Right ventricle myocardium superior (tissue), 1 donor: ENCODE data around the gene NEBL. TPM values are rescaled to one million over a fixed set of nuclear protein-coding genes. Genes with fewer than 3 reads are reported as not detected.
"Not testable (repeated sequence)": the region's sequence is repeated elsewhere in the genome, so short reads cannot be mapped to it uniquely, and the experiment has no call there.

ENCODE experiments used
- ATAC-seq: fragments of 200-7000 bp; cut with Tn5 transposase; one replicate; pipeline ENCODE4 v1.9.1; 2020; ENCODE audit warnings: mild to moderate bottlenecking; ENCODE audit not compliant: poor library complexity
- DNase-seq: peaks from one replicate; pipeline ENCODE4 v3.0.0-alpha.2; 2020
- intact Hi-C: fragments of 100-400 bp; cut with DNase I; formaldehyde crosslinking; loops from one replicate; pipeline ENCODE4 v1.11.2; 2022
- long read RNA-seq: library from polyadenylated mRNA; unstranded; transcript quantifications from one replicate; pipeline ENCODE4 v2.0.0, GENCODE V29; 2021
- total RNA-seq: library from RNA; stranded (reverse); fragmentation: NEBNext Ultra II Directional; extraction: Animal tissue kit (Norgen Biotek cat#: 25700); gene quantifications from one replicate; pipeline ENCODE4 v1.2.1, GENCODE V29; 2021
- donor health status: DM: no; HTN: yes; CAD: no; lungs with severe emphysema.

The NEBL gene
- total RNA-seq, result 623 TPM
- long read RNA-seq, full-length matches to known transcripts, result 22 of 360 reads
- long read RNA-seq, partial matches to known transcripts, result 157 of 360 reads
- long read RNA-seq, other reads (novel, unspliced or antisense), result 181 of 360 reads

GRCh38 chr10:20897146-20897825 is at the start of gene NEBL:
NEBL (minus strand) TSS chr10:20897311; CDS start chr10:20897205, 106 bp downstream.
- DNase-seq, result peak; percentile 50
- intact Hi-C loops, result no loop called here
- ATAC-seq, result peak; percentile 82

DNA sequence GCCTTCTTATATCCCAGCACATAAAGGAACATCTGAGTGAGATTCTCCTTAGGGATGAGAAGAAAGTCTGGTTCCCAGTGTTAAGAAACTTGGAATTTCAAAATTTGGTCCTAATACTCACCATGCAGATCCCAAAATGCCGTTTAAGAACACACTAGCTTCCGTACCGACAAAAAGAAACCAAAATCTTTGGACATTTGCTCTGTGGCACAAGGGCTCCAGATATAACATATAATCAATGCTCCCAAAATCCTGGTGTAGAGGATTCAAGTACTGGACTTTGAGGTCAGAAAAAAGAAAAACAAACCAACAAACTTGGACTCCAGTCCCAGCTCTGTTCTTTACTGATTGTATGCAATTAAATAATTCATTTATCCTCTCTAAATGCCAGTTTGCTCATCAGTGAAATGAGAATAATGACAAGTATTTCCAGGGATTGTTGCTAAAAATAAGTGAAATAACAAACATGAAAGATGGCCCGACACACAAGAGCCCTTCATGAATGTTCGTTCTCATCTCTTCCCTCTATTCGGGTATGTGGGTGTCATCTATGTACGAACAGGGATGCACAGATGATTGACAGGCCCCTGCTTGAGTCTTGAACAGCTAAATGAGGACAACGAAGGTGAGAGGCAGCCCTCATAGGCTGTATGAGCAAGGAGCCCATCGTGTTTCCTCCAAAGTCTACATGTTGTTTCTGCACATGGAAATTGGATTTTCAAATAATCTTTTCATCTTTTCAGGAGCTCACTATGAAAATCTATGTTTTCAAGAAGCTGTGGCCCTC is 48.6 kb upstream of the NEBL start:
- ATAC-seq (no peak), DNase-seq (no peak)
- intact Hi-C loops, result no loop called here

GRCh38 chr10:20944789-20945502 is 47.8 kb upstream of the NEBL start:
- no peak for ATAC-seq
- no peak for DNase-seq
- intact Hi-C loops, result no loop called here

DNA sequence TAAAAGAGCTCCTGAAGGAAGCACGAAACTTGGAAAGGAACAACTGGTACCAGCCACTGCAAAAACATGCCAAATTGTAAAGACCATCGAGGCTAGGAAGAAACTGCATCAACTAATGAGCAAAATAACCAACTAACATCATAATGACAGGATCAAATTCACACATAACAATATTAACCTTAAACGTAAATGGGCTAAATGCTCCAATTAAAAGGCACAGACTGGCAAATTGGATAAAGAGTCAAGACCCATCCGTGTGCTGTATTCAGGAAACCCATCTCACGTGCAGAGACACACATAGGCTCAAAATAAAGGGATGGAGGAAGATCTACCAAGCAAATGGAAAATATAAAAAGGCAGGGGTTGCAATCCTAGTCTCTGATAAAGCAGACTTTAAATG is 42.3 kb upstream of the NEBL start:
- ATAC-seq, intact Hi-C loops, DNase-seq: not testable (repeated sequence)

DNA sequence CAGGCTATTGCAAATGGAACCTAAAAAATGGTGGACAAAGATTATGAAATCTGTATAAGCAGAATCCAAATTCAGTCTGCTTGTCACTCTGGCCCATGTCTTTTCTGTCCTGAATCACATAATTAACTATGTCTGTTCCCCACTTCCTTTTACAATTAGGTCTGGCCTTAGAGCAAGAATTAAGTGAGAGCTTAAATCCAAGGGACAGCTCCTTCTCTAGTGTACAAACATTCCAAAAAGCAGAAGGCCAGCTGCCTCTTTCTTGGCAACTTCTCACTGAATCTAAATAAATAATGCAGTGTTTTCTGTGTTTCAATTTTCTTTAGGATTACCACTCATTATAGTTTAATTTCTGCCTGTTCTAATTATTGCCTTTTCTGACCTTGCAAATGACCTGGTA is 39.3 kb upstream of the NEBL start:
- DNase-seq (no peak), ATAC-seq (no peak)
- intact Hi-C loops, result no loop called here

DNA sequence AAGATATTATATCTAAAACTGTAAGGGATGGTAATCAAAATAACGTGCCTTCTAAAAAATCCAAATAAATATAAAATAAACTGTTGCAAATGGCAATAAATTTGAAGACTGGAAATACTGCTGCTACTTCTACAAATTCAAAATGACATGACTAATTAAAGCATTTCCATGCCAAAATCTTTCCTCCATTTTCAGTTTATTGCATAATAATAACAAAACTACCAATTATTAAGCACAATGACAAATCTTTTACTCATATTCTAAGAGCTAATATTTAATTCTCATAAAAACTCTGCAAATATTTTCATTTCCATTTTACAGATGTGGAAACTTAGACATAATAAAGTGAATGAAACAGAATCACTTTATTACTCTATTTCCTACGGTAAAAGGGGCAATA is 38.8 kb upstream of the NEBL start:
- ATAC-seq, result no peak
- intact Hi-C loops, result no loop called here

DNA sequence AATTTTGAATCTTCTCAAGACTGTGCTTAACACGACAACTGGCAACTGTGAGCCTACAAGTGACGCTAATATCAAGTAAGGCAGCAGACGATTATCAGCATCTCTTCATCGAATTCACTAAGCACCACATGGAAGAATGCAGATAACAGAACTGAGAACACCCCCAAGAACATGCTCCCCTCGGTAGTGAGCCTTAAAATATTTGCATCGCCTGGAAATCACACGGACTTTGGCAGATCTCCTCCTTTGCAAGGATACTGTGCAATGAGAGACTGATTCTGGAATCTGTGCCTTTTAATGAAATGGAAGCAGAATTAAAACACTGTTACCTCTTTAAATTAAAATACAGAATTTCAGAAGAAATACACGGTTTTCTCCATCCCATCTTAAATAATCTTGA is 38.2 kb upstream of the NEBL start:
- ATAC-seq (no peak), DNase-seq (no peak)
- intact Hi-C loops, result no loop called here

More for the DNA sequence above, 38.8 kb upstream of the NEBL start:
- DNase-seq, result no peak

- ATAC-seq, result no peak
These were observed 36.6 kb upstream of the NEBL start for GRCh38 chr10:20933705-20934104.

DNA sequence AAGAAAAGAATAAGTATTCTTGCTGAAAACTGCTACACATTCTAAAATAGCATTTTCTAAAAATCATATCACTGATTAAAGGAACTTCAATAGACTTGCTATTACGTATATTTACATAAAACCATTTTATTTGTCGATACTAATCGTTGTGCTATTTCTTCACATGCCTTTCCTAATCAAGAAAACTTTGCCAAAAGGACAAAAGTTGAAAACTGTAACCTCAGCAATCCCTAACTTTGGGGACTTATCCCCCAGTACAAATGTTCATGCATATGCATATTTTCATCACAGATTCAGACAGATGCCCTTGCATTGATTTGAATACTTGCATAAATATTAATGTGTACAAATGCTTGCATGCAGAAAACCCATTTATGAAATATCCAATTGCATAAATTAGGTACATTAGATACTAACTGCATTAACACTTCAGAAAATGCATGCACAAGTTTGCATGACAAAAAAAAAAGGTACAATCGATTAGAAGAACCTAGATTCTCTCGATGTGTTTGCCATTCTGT is 35.6 kb upstream of the NEBL start:
- ATAC-seq (no peak), DNase-seq (no peak)
- intact Hi-C loops, result no loop called here

More at GRCh38 chr10:20933705-20934104, 36.6 kb upstream of the NEBL start:
- intact Hi-C loops, result no loop called here
- no peak for DNase-seq

DNA sequence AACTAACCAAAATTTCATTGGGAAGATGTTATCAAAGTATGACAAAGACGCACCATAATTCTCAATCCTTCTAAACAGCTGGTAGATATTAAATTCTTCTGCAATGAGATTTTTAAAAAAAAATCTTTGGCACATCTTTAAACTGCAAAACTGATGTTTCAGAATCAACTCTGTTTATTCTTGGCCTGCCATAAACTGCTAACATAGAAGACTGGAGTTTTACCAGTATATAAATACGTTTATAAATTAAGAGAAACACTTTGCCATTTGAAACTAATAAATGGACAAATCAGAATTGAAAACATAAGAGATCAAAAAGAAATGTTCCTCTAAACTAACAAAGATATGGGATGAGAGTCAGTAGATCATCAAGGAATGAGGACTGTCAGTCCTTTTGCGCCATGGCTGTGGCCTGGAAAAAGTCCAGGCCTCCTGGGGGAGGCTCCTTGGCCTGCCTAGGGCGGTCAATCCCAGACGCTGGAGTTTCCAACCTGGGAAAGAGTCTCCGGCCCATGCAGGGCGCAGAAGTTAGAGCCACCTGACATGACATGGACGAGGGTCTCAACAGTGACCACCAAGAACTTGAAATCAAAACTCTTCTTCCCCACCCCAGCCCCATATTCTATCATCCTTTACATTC is 34.2 kb upstream of the NEBL start:
- intact Hi-C loops, result no loop called here
- DNase-seq, result no peak
- no peak for ATAC-seq

DNA sequence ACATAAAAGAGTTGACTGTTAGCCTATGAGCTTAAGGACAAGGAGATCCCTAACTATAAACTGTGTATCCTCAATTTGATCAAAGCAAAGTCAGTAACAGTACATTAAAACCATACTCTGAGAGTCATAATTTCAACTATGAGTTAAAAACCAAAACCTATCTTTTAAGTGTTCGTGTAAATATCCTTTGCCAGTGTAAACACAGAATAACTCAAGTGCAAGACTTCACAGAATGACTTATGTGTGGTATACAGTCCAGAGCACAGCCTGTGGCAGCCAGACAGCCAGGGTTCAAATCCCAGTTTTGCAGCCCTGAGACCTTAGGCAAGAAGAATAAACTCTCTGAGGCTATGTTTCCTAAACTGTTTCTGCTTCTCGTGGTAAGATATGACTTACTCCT is 30.3 kb upstream of the NEBL start:
- ATAC-seq, result no peak
- intact Hi-C loops, result no loop called here
- no peak for DNase-seq

DNA sequence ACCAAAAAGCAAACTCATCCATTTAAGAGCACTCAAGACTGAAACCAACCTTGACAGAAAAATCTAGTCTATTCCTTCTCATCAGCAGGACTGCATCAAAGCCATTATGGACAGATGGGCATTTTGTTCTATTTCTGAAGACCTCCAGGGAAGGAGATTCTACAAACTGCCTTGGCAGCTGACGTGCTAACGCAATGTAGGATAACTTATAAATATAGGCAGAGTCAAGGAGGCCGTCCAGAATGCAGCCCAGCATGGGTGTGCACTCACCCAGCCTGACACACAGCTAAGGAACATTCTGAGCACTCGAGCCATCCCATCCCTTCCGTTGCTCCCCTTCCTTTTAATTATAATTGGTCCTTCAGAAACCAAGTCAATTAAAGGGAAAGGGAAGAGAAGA is 25.3 kb upstream of the NEBL start:
- intact Hi-C loops, result no loop called here
- no peak for DNase-seq
- no peak for ATAC-seq

DNA sequence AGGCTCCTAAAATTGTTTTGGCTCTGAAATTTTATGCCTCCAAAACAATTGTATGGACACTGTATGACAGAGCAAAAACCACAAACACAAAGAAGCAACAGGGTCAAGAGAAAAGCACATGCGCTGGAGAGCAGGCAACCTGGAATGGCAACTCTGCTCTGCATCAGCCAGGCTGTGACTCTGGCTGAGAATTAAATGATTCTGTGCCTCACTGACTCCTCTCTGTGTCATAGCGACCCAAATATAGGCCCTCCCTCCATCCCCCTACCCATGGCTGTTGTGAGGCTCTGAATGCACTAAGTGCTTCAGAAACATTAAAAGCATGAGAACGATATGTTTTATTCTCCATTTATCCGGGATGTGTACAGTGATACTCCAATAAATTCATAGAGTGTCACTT is 24.9 kb upstream of the NEBL start:
- intact Hi-C loops, result no loop called here
- ATAC-seq (no peak), DNase-seq (no peak)

DNA sequence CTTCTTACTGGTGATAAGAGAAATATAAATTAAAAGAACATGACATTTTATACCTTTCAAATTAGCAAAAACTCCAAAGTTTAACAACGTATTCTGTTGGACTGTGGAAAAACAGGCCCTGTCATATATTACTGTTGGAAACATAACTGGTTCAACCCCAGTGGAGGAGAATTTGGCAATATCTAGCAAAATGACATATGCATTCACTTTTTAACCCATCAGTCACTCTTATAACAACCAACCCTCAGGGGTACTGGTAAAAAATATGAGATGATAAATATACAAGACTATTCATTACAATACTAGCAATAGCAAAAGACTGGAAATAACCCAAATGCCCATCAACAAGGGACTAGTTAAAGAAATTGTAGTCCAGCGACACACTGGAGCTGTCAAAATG is 22.9 kb upstream of the NEBL start:
- intact Hi-C loops, result no loop called here
- no peak for DNase-seq
- ATAC-seq, result no peak

GRCh38 chr10:20919481-20919880 is 22.4 kb upstream of the NEBL start:
- intact Hi-C loops, result no loop called here

GRCh38 chr10:20916976-20917375 is 19.9 kb upstream of the NEBL start:
- intact Hi-C loops, result no loop called here
- DNase-seq, result no peak
- ATAC-seq, result no peak

More at GRCh38 chr10:20919481-20919880, 22.4 kb upstream of the NEBL start:
- ATAC-seq (no peak), DNase-seq (no peak)

GRCh38 chr10:20912969-20913368 is 15.9 kb upstream of the NEBL start:
- no peak for ATAC-seq
- intact Hi-C loops, result no loop called here
- no peak for DNase-seq

DNA sequence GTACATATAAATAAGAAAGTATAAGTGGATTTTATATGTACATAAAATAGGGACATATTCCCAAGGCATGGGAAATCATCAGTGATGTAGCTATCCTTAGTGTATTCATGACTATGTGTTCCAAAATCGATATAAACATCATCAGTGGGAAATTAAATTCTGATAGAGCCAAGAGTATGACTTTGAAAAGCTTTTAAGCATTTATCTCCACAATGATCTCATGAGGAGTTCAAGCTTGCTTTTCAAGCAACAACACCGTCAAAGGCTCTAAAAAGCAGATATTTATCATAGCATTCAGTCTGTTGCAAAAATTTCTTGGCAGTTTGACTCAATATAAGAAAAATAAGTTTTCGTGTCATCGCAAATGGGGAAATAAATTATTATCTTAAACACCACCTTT is 14.5 kb upstream of the NEBL start:
- ATAC-seq, result no peak
- intact Hi-C loops, result no loop called here
- no peak for DNase-seq

DNA sequence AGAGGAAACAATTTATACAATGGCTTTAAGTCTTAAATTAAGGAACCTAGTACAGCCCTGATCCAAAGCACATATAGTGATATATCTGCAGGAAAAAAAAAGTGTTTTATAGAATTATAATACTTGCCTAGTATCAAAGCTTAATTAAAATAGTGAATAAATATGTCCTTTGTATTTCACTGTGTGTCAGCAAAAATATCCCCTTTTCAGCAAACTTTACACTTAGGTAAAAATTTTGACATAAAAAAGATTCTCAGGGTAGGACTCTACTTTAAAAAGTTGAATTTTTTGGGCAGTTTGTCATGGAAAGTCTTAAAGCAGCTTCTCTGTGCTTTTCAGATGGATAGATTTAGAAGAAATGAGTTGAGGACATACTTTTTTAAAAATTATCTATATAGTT is 12.7 kb upstream of the NEBL start:
- DNase-seq, result no peak
- intact Hi-C loops, result no loop called here
- no peak for ATAC-seq
